ENCODE results near the gene DCTN3.
A peak's percentile ranks its signal among the peaks of the same experiment; 100 is the strongest.

The DCTN3 gene

GRCh38 chr9:34591248-34591916, 28.9 kb downstream of the DCTN3 start:
- DNase-seq (ENCODE audit: extremely low read depth in 1 of 2, low read depth in 1 of 2), result peak; percentile 60 to 62

DNA sequence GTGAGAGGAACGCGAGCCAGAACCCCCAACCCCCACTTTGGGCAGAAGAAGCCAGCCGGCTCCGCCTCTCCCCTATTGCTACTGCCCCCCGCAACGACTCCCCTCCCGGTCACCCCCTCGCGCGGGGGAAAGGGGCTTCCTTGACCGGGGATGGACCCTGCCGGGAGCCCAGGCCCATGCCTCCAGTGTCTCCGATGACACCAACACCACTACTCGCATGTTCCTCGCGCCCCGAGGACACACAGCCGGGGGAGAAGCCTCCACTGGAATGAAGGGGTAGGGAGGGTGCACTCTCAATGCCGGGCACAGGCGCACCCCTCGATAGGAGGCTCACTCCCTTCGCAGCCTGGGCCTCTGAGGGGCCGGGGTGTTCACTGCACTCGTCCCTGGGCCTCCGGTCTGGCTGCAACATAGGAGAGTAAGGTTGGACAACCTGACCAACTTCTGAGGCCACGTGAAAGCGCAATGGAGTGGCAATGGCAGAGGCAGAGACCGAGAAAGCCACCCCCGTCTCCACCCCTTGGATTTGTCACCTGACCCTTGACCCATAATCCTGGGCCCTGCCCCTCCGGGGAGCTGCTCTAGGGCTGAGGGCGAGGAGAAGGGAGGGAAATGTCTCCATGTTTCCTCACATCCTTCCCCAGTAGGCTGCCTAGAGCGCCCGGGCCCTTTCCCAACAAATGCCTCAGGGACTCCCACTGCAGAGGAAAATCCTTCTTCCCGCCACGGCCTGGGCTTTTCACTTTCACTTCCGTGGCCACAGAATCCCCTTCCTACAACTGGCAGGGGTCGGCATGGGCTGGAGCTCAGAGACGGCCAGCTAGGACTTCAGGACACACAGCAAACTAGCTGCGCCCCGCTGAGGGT, 29.7 kb downstream of the DCTN3 start:
- DNase-seq (ENCODE audit: extremely low read depth in 1 of 2, low read depth in 1 of 2), result no peak

- DNase-seq (ENCODE audit: extremely low read depth in 1 of 2, low read depth in 1 of 2), result no peak
Measured at GRCh38 chr9:34589636-34590380, 30.5 kb downstream of the DCTN3 start, which contains the start of gene CNTFR. Gene CNTFR (minus strand): TSS chr9:34589724. CDS start chr9:34568981, 20,743 bp downstream.

- DNase-seq (ENCODE audit: extremely low read depth in 1 of 2, low read depth in 1 of 2), result no peak
Measured at GRCh38 chr9:34588671-34589635, 31.3 kb downstream of the DCTN3 start.

GRCh38 chr9:34587271-34587670, 33.0 kb downstream of the DCTN3 start:
- DNase-seq (ENCODE audit: extremely low read depth in 1 of 2, low read depth in 1 of 2), result no peak

GRCh38 chr9:34585946-34586669, 34.2 kb downstream of the DCTN3 start:
- no peak for DNase-seq (ENCODE audit: extremely low read depth in 1 of 2, low read depth in 1 of 2)

DNA sequence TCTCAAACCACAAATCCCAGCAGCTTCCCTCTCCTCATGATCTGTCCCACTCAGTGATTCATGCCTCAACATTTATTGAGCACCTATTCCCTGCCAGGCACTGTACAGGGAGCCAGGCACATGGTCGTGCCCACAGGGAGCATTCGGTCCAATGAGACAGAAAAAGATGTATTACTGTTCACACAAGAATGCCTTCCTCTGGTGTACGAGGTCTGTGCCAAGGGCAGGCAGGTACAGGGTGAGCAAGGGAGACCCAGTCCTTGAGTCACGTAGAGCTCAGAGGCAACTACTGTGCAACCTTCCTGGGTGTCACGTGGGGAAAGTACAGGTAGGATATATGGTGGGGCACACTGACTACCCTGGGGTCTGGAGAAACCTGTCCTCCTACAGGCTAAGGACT, 35.3 kb downstream of the DCTN3 start:
- no peak for DNase-seq (ENCODE audit: extremely low read depth in 1 of 2, low read depth in 1 of 2)

DNA sequence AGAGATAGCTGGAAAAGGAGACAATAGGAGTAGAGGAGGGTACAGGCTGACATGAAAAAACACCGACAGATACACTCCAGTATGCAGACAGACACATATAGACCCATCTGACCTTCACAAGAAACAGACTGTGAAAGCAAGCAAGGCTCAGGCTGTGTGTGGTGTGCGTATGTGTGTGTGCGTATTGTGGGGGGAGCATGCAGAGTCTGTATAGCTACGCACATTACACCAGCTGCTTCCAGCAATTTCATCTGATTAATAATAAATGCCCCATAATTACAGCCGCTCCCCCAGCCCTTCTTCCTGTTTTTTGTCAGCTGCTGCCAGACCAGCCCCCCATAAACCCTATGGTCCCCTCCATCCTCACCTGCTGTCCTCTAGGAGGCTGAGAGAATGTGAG, 37.5 kb downstream of the DCTN3 start:
- no peak for DNase-seq (ENCODE audit: extremely low read depth in 1 of 2, low read depth in 1 of 2)

DNA sequence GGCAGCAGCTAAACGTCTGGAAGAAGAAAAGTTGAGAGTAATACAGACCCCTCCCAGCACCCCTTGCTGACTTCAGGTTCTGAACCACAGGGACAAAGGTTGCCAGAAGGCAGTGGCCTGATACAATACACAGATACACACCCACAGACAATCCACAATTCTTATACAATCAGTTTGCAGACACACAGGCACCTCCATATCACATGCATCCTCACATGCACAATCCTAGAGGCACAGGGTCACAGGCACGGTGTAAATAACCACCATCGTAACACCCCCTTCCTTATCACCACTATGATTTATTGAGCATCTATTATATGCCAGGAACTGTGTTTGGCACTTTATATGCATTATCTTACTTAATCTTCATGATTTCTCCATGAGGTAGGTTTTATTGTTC, 39.0 kb downstream of the DCTN3 start:
- no peak for DNase-seq (ENCODE audit: extremely low read depth in 1 of 2, low read depth in 1 of 2)

- DNase-seq (ENCODE audit: extremely low read depth in 1 of 2, low read depth in 1 of 2), result no peak
Measured at GRCh38 chr9:34580358-34580757, 39.9 kb downstream of the DCTN3 start.

GRCh38 chr9:34579808-34580163, 40.5 kb downstream of the DCTN3 start:
- no peak for DNase-seq (ENCODE audit: extremely low read depth in 1 of 2, low read depth in 1 of 2)

DNA sequence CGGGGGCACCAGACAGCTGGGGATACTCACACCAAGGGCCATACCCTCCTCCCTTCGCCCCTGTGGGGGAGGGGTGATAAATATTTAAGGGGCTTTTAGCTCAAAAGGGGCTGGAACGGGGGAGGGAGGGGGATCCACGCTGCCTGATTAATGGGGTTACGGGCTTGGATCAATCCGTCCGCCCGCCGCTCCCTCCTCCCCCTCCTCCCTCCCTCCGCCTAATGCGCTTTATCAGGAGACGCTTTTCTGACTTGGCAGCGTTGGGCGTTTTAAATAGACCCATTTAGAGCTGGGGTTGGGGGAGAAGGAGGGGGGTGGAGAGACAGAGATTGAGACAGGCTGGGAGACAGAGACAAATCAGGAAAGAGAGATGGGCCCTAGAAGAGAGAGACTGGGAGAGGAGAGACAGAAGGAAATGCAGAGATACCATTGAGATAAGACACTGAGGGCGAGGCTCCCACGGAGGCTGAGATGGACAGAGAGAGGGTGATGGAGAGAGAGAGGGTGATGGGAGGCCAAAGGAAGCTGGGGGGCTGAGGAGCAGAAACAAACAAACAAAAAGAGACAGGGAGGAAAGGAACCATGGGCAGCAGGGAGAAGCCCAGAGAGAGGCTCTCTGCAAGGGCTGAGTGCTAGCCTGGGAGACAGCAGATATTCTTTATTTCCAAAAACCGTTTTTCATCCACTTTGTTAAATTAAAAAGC, 41.0 kb downstream of the DCTN3 start:
- no peak for DNase-seq (ENCODE audit: extremely low read depth in 1 of 2, low read depth in 1 of 2)

DNA sequence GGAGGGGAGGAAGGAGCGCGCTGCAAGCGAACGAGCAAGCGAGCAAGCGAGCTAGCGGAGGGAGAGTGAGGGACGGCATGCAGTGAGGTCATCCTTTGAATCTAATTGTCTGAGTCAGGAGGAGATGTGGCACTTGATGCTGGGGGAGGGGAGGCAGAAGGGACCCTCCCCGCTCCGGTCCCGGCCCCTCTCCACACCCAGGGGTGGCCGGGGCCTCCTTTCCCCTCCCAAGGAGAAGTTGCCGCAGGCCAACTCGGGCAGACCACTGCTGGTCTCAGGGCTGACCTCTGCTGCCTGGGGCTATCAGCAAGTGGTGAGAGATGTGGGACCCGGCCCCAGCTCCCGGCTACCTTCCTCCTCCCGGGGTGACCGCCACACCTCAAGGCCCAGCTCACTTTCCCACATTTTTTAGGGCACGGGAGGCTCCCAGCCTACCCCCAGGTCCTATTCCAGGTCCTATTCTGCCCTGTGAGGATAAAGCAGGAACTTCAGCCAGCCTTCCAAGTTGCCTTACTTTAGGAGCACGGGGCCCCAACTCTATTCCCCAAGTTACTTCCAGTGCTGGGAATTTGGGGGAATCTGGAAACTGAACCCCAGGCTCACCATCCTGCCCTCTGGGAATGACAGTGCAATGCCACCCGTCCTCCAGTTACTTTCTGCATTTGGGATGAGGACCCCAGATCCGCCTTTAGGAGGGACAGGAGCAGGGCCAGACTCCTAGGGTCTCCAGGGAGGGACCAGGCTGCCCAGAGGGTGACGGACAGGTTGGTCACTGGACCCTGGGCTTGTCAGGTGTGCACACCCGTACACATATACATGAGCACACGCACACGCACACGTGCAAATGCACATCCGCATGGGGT, 41.8 kb downstream of the DCTN3 start:
- no peak for DNase-seq (ENCODE audit: extremely low read depth in 1 of 2, low read depth in 1 of 2)

DNA sequence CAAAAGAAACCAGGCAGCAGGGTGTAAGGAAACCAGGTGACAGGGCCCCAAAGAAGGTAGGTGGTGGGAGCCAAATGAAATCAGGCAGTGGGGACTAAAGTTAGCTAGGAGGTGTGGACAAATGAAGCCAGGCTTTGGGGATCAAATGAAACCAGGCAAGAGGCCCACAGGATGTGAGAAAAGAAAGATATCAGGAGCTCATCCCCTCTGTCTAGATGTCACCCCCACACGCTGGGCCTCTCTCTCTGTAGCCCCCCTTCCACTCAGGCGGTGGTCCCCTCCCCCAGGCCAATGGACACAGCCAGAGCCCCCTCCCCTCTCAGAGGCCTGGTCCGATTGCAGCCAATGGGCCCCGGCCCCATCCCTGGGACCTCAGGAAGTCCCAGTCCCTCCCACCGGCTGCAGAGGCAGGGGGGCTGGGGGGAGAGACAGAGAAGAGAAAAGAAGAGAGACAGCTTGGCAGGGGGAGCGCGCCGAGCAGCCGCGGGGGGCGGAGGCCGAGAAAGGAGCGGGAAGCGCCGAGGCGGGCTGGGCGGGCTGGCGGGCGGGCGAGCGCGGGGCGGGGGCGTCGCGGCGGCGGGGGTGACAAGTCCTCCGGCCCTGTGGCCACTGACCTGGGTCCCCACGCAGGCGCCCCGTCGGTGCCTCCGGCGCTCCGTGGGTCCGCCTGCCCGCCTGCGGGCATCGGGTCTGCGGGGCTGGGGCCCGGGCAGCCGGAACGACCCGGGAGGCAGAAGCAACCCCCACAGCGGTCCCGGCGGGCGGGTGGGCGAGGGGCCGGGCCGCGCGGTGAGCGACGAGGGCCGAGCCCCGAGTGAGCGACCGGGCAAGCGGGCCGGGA, 42.7 kb downstream of the DCTN3 start:
- DNase-seq (ENCODE audit: extremely low read depth in 1 of 2, low read depth in 1 of 2), result no peak

DNA sequence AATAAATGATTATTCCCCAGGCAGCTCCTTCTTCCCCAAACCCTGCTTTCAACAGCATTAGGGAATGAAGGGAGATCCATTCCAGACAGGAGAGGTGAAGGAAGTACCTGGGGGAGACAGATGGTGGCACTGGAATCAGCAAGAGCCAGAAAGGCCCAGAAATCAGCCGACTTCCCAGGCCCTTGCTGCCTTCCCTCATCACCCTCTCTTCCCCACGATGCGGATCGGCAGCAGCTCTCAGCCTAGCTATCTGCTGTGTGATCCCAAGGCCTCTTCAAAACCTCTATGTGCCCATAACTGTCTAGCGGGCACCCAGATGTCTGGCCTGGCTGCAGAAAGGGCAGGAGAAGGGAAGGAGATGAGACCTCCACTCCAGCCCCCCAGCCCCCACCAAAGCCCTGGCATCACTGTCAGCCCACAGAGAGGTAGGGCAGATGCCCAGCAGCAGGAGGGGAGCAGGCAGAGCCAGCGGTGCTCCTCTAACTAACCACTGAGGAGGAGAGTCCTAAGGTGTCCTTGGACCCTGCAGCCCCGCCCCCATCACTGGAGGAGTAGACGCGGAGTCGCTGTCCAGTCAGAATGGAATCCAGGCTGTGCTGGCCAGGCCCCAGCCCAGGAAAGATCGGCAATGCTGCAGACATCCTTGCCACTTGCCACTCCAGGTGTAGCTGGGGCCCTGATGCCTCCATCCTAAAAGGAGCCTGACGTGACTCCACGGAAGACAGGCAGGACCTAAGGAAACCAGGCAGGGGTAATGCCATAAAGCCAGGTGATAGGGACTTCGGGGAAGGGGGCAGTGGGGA, 43.5 kb downstream of the DCTN3 start:
- DNase-seq (ENCODE audit: extremely low read depth in 1 of 2, low read depth in 1 of 2), result no peak

- DNase-seq (ENCODE audit: extremely low read depth in 1 of 2, low read depth in 1 of 2), result no peak
Measured at GRCh38 chr9:34575862-34576596, 44.3 kb downstream of the DCTN3 start.
